ENCODE results near the gene PXDN.

DNA sequence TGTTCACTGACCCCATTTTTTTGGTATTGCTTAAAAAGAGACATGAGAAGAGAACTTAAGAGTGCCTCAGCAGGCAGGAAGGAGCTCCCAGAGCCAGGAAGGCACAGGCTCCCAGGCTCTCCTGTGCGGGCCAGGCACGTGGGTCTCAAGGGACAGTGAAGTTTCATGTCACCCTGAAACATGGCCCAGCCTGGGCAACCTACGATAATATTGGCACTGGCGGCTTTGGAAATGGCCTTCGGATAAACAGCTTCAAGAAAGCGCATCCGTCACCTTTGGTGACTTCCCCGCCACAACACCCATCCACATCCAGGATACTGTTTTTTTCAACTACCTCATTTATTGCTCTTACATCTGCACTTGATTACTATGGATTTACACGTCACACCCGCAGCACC, 30.5 kb downstream of the PXDN start:
- TF ChIP-seq, protein P1, sequence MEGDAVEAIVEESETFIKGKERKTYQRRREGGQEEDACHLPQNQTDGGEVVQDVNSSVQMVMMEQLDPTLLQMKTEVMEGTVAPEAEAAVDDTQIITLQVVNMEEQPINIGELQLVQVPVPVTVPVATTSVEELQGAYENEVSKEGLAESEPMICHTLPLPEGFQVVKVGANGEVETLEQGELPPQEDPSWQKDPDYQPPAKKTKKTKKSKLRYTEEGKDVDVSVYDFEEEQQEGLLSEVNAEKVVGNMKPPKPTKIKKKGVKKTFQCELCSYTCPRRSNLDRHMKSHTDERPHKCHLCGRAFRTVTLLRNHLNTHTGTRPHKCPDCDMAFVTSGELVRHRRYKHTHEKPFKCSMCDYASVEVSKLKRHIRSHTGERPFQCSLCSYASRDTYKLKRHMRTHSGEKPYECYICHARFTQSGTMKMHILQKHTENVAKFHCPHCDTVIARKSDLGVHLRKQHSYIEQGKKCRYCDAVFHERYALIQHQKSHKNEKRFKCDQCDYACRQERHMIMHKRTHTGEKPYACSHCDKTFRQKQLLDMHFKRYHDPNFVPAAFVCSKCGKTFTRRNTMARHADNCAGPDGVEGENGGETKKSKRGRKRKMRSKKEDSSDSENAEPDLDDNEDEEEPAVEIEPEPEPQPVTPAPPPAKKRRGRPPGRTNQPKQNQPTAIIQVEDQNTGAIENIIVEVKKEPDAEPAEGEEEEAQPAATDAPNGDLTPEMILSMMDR (IDR thresholded peaks at IDR 0.05), result no peak
- no peak for TF ChIP-seq POLR2A (IDR thresholded peaks at IDR 0.05)

Data from heart left ventricle (tissue), 13 donors.